HUES48 (cell line): ENCODE results near the gene MTCL3.
"Not testable (repeated sequence)": the region's sequence is repeated elsewhere in the genome, so short reads cannot be mapped to it uniquely, and the experiment has no call there.

Experiments
- H3K27ac ChIP-seq: one replicate; pipeline ENCODE4 v1.7.0; 2013; ENCODE audit warnings: low read depth, low read length, inconsistent platforms
- H3K27me3 ChIP-seq: 2 replicates; pipeline ENCODE4 v1.6.1; 2013; ENCODE audit warnings: mild to moderate bottlenecking, low read length; ENCODE audit not compliant: control insufficient read depth, insufficient read depth
- H3K36me3 ChIP-seq: 2 replicates; pipeline ENCODE4 v1.6.1; 2013; ENCODE audit warnings: low read length; ENCODE audit not compliant: control insufficient read depth, insufficient read depth
- H3K4me1 ChIP-seq: 2 replicates; pipeline ENCODE4 v1.6.1; 2013; ENCODE audit warnings: mild to moderate bottlenecking, low read length; ENCODE audit not compliant: control insufficient read depth, insufficient read depth
- H3K4me3 ChIP-seq: 2 replicates; pipeline ENCODE4 v1.5.1; 2013; ENCODE audit warnings: mild to moderate bottlenecking, low read depth, low read length
- H3K9ac ChIP-seq: 2 replicates; pipeline ENCODE4 v1.6.1; 2013; ENCODE audit warnings: mild to moderate bottlenecking, low read depth, low read length, moderate library complexity
- H3K9me3 ChIP-seq: 2 replicates; pipeline ENCODE4 v1.6.1; 2013; ENCODE audit warnings: low read length; ENCODE audit not compliant: control insufficient read depth, insufficient read depth

The MTCL3 gene

DNA sequence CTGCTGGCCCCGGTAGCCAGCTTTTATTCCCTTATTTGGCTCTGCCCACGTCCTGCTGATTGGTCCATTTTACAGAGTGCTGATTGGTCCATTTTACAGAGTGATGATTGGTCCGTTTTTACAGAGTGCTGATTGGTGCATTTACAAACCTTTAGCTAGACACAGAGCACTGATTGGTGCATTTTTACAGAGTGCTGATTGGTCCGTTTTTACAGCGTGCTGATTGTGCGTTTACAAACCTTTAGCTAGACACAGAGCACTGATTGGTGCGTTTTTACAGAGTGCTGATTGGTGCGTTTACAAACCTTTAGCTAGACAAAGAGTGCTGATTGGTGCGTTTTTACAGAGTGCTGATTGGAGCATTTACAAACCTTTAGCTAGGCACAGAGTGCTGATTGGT is 90.6 kb downstream of the MTCL3 start:
- H3K4me3 ChIP-seq, H3K4me1 ChIP-seq, H3K36me3 ChIP-seq, H3K9me3 ChIP-seq, H3K27ac ChIP-seq, H3K9ac ChIP-seq, H3K27me3 ChIP-seq: not testable (repeated sequence)

DNA sequence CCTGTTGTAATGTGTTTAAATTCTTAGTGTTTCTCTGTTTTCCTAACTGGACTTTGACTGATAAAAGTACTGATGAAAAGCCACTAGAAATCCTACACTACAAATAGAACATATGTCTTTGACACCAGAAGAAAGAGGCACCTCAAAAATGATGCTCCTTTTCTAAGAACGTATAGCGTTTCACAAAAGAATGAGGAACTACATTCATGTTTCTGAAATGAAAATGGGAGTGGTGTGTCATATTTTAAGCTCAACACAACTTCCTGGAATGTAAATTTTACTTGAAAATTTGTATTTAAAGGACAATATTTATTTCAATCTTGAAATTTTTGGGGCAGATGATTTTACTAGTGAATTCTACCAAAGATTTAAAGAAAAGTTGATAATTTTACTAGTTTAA is 95.2 kb downstream of the MTCL3 start:
- H3K9me3 ChIP-seq, result peaks cover 3% of the 10 kb centered on the region
- no peak overlapping the region for H3K27ac ChIP-seq
- H3K27me3 ChIP-seq, result no peaks in the 10 kb centered on the region
- H3K4me1 ChIP-seq, result peaks cover 8% of the 10 kb centered on the region
- H3K36me3 ChIP-seq, result no peaks in the 10 kb centered on the region
- no peak overlapping the region for H3K4me3 ChIP-seq
- no peak overlapping the region for H3K9ac ChIP-seq
